Medulla oblongata (tissue), 1 donor: ENCODE data around the gene PBX4.
"Not testable (repeated sequence)": the region's sequence is repeated elsewhere in the genome, so short reads cannot be mapped to it uniquely, and the experiment has no call there.

Source experiments
- DNase-seq: peaks from one replicate; pipeline ENCODE4 v3.0.0-alpha.2; 2015; ENCODE audit errors: extremely low spot score

PBX4 gene, protein sequence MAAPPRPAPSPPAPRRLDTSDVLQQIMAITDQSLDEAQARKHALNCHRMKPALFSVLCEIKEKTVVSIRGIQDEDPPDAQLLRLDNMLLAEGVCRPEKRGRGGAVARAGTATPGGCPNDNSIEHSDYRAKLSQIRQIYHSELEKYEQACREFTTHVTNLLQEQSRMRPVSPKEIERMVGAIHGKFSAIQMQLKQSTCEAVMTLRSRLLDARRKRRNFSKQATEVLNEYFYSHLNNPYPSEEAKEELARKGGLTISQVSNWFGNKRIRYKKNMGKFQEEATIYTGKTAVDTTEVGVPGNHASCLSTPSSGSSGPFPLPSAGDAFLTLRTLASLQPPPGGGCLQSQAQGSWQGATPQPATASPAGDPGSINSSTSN

GRCh38 chr19:19618219-19619051 lies at the start of gene PBX4:
PBX4 (minus strand) TSS chr19:19618687; CDS start chr19:19618629, 58 bp downstream.
- peak; percentile 92 for DNase-seq

DNA sequence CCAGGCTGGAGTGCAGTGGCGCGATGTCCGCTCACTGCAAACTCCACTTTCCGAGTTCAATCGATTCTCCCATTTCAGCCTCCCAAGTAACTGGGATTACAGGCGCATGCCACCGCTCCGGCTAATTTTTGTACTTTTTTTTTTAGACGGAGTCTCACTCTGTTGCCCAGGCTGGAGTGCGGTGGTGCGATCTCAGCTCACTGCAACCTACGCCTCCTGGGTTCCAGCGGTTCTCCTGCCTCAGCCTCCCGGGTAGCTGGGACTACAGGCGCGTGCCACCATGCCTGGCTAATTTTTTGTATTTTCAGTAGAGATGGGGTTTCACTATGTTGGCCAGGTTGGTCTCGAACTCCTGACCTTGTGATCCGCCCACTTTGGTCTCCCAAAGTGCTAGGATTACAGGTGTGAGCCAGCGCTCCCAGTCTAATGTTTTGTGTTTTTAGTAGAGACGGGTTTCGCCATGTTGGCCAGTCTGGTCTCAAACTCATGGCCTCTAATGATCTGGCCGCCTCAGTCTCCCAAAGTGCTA lies 47.0 kb upstream of the PBX4 start:
- DNase-seq = not testable (repeated sequence)

DNA sequence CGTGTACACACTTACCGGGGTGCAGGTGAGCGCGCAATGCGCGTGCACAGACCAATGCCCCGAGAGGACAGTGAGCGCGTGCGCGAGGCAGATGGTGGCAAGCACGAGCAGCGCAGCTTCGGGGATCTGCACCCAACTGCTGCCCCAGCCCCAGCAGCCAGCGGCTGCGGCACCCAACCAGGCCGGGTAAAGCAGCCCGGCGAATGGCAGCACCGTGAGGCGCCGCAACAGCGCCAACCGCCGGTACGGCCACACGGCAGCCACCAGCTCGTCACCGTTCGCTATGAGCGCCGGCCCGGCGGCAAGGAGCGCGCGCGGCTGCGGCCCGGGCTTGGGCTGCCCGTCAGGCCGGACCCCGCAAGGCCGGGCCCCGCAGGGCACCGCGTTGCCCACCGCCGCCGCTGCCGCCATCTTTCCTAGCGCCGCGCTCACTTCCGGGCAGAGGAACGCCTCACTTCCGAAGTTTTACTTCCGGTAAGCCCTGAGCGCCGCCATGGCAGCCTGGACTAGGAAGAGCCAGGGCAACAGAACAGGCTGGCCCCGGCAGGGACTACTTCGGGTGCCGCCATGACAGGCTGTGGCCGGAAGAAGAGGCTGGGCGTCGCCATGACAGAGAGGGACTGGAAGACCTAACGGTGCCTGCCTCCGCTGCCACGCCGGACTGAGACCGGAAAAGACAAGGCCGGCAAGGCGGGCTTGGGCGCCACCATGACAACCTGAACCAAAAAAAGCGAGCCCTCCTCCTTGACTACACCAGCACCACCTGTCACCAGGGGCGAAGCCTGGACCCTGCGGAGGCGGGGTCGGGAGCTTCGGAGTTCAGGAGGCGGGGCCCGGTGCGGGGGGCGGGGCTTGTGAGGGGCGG lies 45.0 kb upstream of the PBX4 start, which contains the start of gene ATP13A1:
TSS of gene ATP13A1 (minus strand) at position 421 of the 865 bp plus-strand sequence. CDS start at position 411, 10 bp downstream.
- DNase-seq = peak; percentile 98

- no peak for DNase-seq
These were observed 44.4 kb upstream of the PBX4 start for GRCh38 chr19:19662871-19663255.

- DNase-seq = no peak
These were observed 43.9 kb upstream of the PBX4 start for GRCh38 chr19:19662344-19662743.

GRCh38 chr19:19661675-19662251 lies 43.3 kb upstream of the PBX4 start:
- peak; percentile 66 for DNase-seq

DNA sequence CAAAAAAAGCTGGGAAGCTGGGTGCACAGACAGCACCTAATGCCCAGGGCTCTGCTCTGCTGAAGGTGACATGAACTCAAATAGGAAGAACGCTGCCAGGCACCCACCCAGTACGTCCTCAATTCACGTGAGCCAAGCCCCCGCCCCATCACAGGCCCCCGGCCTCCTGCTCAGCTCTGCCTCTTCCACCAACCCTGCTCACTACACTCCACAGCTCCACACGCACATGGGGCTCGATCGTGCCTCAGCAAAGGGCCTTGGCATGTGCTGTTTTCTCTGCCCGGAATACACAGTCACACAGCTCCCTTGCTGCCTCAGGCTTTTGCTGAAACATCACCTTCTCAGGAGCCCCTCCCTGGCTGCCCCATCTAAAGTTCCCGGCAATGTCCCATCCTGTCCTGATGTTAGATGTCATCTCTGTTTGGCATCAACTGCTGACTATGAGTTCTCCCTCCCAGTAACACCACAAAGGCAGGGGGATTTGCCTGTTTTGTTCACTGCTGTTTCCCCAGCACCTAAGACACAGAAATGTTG lies 42.7 kb upstream of the PBX4 start:
- DNase-seq = no peak

GRCh38 chr19:19659646-19660245 lies 41.3 kb upstream of the PBX4 start:
- no peak for DNase-seq

DNA sequence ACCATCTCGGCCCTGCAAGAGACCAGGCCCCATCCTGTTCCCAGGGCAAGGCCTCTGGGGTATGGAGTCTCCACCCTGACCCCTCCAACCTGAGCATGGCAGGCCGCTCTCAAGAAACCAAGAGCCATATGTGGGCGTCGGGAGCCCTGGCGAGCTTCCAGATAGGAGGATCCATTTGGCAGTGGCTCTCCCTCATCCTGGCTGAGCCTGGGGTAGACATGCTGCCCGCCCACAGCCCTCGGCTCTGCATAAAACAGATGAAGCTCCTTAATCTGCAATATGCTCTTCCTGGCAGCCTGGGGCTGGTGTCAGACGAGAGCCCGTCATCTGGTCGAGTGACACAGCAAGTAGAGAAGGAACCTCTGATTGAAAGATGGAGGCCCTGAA lies 38.9 kb upstream of the PBX4 start:
- no peak for DNase-seq

DNA sequence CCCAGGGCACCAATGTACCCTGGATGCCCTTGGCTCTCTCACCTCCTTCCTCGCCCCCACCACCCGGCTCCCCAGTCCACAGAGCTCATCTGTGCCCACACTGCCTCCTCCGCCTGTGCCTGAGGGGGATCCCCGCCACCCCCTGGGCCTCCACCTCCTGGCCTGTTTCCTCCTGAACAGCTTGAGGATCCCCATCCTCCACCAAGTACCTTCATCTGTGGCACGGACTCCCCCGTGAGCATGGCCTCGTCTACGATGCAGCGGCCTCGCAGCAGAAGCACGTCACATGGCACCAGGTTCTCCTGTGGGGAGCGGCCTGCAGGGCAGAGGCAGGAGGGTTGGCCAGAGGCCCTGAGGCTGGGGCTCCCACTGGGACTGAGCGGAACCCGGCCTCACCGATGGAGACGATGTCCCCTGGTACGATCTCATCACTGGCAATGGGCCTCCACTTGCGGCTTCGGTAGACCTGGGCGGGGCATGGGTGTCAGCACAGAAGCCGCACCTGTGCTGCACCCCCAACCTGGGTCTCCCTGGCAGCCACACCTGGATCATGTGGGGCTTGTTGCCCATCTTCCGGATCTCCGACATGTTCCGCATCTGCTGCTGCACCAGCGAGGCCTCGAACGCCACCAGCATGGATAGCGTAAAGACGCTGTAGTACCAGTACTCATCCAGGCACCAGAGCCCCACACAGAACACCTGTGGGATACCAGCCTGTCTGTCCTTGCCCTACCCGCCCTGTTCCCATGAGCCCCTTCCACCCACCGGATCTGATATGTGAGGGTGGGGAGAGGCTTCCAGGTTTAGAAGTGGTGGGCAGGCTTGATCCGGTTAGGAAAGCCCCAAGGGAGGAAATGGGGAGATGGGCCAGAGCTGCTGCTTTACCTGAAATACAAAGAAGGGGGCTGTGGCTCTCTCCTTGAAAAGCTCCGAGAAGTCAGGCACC lies 38.2 kb upstream of the PBX4 start:
- no peak for DNase-seq

DNA sequence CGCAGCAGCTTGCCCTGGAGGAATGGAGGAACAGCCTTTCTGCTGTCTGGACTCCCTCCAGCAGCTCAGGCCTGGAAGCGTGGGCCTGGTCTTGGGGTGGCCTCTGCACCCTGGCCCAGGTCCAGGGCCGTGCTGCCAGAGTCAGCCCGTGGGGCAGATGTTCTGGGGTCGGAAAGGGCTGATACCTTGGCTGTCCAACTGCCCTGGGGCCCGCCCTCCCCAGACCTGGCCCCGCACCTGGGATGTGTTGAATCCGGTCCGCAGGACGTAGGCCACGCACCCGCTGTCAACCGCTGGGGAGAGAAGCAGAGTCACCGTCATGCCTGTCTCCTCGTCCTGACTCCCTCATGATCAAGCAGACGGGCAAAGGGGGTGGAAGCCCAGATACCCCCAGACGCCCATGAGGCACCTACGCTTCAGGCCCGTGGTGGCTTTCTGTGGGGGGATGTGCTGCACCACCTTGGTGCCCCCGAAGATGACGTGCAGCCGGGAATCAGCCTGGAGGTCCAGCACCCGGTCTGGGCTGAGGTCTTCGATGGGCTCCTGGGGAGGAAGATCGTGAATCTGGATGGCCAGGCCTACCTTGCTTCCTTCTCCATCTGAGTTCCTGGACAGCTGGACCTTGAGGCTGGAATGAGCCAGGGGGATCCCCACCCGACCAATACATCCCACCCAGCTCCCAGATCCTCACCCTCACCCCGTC lies 37.3 kb upstream of the PBX4 start:
- no peak for DNase-seq

DNA sequence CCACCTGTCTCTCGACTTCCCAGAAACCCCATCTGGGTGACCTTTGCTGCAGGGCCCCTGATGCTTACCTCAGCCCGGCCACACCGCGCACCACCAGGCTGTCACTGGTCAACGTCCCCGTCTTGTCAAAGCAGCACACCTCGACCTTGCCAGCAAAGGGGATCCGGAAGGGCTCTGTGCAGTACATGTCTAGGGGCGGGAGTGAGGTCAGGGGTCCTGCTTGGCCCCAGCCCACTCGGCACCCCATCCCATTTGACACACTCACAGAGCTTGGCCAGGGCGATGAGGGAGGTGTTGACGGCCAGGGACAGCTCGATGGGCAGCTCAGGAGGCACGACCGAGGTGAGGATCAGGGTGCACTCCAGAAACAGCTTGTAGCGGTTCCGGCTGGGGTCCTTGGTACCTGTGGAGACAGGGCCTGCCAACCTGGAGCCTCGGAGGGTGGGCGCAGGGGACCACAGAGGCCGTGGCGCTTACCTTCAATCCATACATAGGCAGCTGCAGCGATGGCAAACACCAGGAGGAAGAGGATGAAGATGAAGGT lies 36.6 kb upstream of the PBX4 start:
- no peak for DNase-seq

DNA sequence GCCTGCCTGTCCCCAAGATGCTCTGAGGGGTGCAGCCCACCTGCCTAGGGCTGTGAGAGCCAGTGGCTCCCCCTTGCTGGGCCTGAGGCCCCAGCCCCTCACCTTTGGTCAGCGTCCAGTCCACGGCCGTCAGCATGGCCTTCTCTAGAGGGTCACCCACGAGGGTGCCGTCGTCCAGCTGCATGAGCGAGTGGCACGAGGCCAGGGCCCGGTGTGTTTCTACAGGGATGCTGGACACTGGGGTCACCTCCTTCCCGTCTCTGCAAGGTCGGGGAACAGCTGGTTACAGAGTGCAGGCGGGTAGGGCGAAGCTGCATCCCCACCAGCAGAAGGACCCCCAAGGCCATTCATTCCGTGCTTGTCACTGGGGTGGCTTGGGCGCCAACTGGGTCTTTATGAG lies 36.0 kb upstream of the PBX4 start:
- DNase-seq = no peak

DNA sequence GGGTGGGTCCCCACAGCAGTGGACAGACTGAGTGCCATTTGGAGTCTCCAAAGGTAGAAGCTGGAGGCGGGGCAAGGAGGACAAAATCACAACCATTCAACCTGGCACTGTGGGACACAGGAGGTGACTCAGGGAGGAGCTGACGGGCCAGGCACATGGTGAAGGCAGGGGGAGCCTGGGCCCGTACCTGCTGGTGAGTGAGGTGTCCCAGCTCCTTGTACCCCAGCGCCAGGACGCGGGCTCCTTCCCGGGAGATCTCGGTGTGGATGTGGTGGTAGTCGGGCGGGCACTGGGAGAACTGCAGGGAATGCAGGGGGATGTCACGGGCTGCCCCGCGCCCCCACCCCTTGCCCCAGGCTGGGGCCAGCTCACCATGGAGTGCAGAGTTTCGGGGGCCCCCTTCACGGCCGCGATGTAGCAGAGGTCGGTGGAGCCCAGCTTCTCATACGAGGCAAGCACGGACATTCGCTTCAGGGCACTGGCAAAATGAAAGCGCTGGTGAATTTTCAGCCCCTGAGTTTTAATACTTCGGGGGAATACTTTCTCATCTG lies 35.2 kb upstream of the PBX4 start:
- no peak for DNase-seq

DNA sequence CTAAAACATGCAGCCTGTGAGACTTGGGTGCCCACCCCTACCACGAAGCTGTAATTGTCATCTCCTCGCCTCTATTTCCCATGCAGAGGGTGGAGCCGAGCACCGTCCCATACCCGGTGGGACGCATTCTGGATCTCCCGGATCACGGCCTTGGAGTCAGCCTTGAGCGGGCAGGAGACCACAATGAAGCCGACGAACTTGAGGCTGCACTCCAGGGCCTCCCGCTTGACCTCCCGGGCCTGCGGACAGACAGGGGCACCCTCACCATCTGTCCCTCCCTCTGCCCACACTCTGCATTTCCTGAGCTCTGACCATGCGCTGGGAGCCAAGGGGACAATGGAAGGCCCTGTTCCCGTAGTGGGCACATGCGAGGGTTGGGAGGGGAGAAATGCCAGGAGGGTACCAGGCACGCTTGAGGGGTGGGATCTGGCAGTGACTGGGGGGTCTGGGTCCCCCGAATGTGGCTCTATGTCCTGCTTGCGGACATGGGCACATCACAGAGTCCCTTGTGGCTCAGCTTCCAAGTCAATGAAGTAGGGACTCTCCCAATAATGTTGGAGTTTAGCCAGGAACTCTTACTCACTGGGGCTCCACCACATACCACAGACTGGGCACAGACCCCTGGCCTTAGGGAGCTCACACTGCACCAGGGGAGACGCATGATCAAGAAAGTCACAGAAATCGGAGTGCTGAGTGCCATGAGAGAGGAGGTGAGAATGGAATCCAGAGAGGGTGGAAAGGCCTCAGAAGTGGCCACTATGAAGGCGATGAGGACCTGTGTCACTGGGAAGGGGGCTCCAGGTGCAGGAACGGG lies 34.2 kb upstream of the PBX4 start:
- DNase-seq = no peak

DNA sequence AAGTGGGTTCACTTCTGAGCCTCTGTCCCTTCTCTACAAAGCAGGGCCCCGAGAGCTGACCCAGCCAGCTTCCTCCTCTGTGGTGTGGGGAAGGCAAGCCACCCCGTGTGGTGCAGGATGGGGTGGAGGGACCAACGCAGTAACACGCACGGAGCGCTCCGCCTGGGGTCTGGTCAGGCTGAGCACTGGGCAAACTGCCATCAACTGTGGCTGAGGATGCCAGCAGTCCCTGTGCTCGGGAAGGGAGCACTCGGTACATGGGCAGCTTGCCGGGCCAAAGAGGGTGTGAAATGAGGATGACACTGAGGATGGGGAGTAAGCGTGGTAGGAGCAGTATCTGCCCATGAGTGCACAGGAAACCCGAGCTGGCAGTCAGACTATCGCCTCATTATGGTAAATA lies 32.6 kb upstream of the PBX4 start:
- peak; percentile 72 for DNase-seq

- DNase-seq = no peak
These were observed 31.8 kb upstream of the PBX4 start for GRCh38 chr19:19650331-19650730.
